ENCODE measurements around the gene TECPR2. TPM values are rescaled to one million over a fixed set of nuclear protein-coding genes. Genes with fewer than 3 reads are reported as not detected.

Gene TECPR2
- total and polyA plus RNA-seq, 4 donors: 5.6 to 30.3 (median 19.5) TPM

DNA sequence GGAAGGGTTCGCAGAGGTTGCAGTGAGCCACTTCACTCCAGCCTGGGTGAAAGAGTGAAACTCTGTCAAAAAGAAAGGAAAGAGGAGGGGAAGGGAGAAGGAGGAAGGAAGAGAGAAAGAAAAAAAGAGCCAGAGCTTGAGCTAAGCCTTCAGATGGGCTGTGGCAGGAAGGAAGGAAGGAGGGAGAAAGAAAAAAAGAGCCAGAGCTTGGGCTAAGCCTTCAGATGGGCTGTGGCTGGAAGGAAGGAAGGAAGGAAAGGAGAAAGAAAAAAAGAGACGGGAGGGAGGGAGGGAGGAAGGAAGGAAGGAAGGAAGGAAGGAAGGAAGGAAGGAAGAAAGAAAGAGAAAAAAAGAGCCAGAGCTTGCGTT, 160.4 kb downstream of the TECPR2 start:
- WGBS, 2 donors: 23 to 41% methylated on average over 3 of the region's 3 CpGs
- H3K9ac ChIP-seq (ENCODE audit: insufficient read depth in 1 of 2, low read length in 2 of 2): no peak overlapping the region
- no peak for ATAC-seq (ENCODE audit: insufficient read depth, low FRiP score)
- TF ChIP-seq CTCF (IDR thresholded peaks at IDR 0.05; ENCODE audit: control extremely low read depth, extremely low read depth): no peak
- H3K27ac ChIP-seq (ENCODE audit: low read depth in 1 of 2, low read length in 1 of 2): no peak overlapping the region
- no peaks in the 10 kb centered on the region for H3K27me3 ChIP-seq (ENCODE audit: control insufficient read depth in 3 of 3, insufficient read depth in 3 of 3, low read length in 2 of 3)
- no peak overlapping the region for H3K4me3 ChIP-seq
- no peak for DNase-seq
- H3K36me3 ChIP-seq (ENCODE audit: control insufficient read depth in 4 of 4, insufficient read depth in 4 of 4, low read length in 4 of 4): no peaks in the 10 kb centered on the region
- H3K9me3 ChIP-seq (ENCODE audit: control insufficient read depth in 4 of 4, insufficient read depth in 3 of 4, low read length in 3 of 4): no peaks in the 10 kb centered on the region
- peaks cover 0 to 26% (median 9%) of the 10 kb centered on the region in 5 donors for H3K4me1 ChIP-seq (ENCODE audit: control insufficient read depth in 5 of 5, insufficient read depth in 5 of 5, low read length in 5 of 5)

DNA sequence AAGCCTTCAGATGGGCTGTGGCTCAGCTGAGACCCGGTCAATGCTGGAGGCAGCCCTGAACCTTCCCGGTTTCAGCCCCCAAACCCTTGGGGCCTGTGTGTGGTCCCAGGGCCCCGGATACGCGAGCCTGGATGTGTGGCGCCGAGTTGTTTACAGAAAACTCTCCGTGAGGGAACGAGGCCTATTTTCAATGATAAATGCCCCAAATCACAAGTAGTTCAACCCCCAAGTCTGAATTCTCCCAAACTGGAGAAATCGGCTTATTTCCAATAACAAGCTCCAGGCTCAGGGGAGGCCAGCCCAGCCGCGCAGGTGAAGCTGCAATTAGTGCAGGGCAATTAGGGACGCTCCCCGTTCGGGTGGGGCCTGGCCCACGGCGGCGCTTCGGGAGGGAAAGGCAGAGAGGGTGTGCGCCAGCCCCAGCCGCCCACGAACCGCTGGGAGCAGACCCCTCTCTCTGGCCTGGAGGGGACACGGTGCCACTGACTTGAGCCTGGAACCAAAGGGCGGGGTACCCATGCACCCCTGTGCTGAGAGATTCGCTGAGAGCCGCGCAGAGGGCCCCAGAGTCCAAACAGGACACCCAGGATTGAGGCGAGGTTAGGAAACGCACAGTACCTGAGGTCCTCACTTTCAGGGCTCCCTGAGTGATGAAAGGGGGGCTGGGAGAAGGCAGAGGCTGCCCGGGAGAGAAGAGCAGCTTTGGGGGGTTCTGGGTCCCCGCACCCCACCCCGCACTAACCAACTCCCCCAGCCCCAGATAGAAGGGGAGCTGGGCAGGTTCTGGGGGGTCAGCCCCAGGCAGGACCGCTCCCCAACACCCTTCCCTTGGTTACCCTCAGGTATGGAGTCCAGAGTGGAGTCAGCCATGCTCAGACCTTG, 161.1 kb downstream of the TECPR2 start:
- H3K4me1 ChIP-seq (ENCODE audit: control insufficient read depth in 5 of 5, insufficient read depth in 5 of 5, low read length in 5 of 5): peaks cover 0 to 26% (median 10%) of the 10 kb centered on the region in 5 donors
- WGBS, 2 donors: 49 to 55% methylated on average over 34 of the region's 34 CpGs
- no peak overlapping the region for H3K4me3 ChIP-seq
- peak overlapping the region in 1 of 2 donors; percentile 91 for H3K27ac ChIP-seq (ENCODE audit: low read depth in 1 of 2, low read length in 1 of 2)
- no peak for TF ChIP-seq CTCF (IDR thresholded peaks at IDR 0.05; ENCODE audit: control extremely low read depth, extremely low read depth)
- ATAC-seq (ENCODE audit: insufficient read depth, low FRiP score) (no peak), DNase-seq (peak; percentile 64 to 84 (median 77))
- no peaks in the 10 kb centered on the region for H3K36me3 ChIP-seq (ENCODE audit: control insufficient read depth in 4 of 4, insufficient read depth in 4 of 4, low read length in 4 of 4)
- no peaks in the 10 kb centered on the region for H3K9me3 ChIP-seq (ENCODE audit: control insufficient read depth in 4 of 4, insufficient read depth in 3 of 4, low read length in 3 of 4)
- H3K9ac ChIP-seq (ENCODE audit: insufficient read depth in 1 of 2, low read length in 2 of 2): no peak overlapping the region
- no peaks in the 10 kb centered on the region for H3K27me3 ChIP-seq (ENCODE audit: control insufficient read depth in 3 of 3, insufficient read depth in 3 of 3, low read length in 2 of 3)

DNA sequence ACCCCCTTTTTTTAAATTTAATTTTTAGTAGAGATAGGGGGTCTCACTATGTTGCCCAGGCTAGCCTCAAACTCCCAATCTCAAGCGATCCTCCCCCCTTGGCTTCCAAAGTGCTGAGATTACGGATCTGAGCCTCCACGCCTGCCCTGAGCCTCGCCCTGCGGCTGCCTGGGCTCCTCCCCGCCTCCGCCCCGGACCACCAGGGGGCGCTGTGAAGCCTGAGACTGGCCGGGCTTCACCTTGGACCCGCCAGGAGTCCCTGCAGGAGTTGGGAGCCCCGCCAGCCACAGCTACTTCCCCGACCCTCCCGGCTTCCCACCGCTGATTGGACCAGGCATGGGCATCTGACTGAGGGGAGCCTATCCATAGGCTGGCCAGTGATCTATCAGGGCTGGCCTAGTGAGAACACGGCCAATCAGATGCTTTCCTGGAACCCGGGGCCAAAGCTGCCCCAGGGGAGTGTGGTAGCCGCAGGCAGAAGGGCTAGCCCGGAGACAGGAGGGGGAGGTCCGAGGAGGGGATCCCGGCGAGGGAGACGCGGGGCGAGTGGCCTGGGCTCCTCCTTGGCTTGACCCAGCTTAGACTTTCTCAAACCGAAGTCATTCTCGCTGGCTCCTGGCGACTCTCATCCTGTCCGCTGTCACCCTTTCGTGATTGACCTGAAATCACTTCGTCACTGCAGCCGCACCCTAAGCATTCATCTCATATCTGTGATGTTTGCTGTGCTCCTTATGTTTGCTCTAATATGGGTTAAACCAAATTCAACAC, 161.9 kb downstream of the TECPR2 start:
- no peaks in the 10 kb centered on the region for H3K9me3 ChIP-seq (ENCODE audit: control insufficient read depth in 4 of 4, insufficient read depth in 3 of 4, low read length in 3 of 4)
- no peaks in the 10 kb centered on the region for H3K27me3 ChIP-seq (ENCODE audit: control insufficient read depth in 3 of 3, insufficient read depth in 3 of 3, low read length in 2 of 3)
- TF ChIP-seq CTCF (IDR thresholded peaks at IDR 0.05; ENCODE audit: control extremely low read depth, extremely low read depth): peak; percentile 96
- H3K27ac ChIP-seq (ENCODE audit: low read depth in 1 of 2, low read length in 1 of 2): peak overlapping the region; percentile 58 to 91
- H3K4me1 ChIP-seq (ENCODE audit: control insufficient read depth in 5 of 5, insufficient read depth in 5 of 5, low read length in 5 of 5): peaks cover 0 to 26% (median 10%) of the 10 kb centered on the region in 5 donors
- DNase-seq: peak; percentile 99 to 100 (median 100)
- H3K4me3 ChIP-seq: peak overlapping the region; percentile 36
- 0 to 1% methylated on average over 32 of the region's 32 CpGs for WGBS, 2 donors
- peak overlapping the region in 1 of 2 donors; percentile 86 for H3K9ac ChIP-seq (ENCODE audit: insufficient read depth in 1 of 2, low read length in 2 of 2)
- ATAC-seq (ENCODE audit: insufficient read depth, low FRiP score): peak; percentile 94
- no peaks in the 10 kb centered on the region for H3K36me3 ChIP-seq (ENCODE audit: control insufficient read depth in 4 of 4, insufficient read depth in 4 of 4, low read length in 4 of 4)

Data from lung (tissue), 12 donors.